Keratinocyte (primary cell): ENCODE results near the gene PTPN21. TPM values are rescaled to one million over a fixed set of nuclear protein-coding genes. Genes with fewer than 3 reads are reported as not detected.

Experiments
- DNase-seq: peaks from one replicate; pipeline ENCODE4 v3.0.0-alpha.2; 2011; ENCODE audit warnings: low read depth, missing footprints, low spot score
- FAIRE-seq: peaks from 2 replicates; lab custom pipeline; 2011; peaks lifted over from hg19 to GRCh38; lab: Jason Lieb, UNC
- H2AFZ ChIP-seq: 2 replicates; pipeline ENCODE4 v1.6.0; 2012; ENCODE audit warnings: low read length, control low read depth, inconsistent platforms; ENCODE audit not compliant: control insufficient read depth
- H3K27ac ChIP-seq: 2 replicates; pipeline ENCODE4 v1.5.1; 2011; ENCODE audit warnings: low read length; ENCODE audit not compliant: control insufficient read depth, insufficient read depth
- H3K27me3 ChIP-seq: 3 replicates; pipeline ENCODE4 v1.6.0; 2011; ENCODE audit warnings: low read length; ENCODE audit not compliant: control insufficient read depth, insufficient read depth; ENCODE audit errors: extremely low read depth
- H3K36me3 ChIP-seq, 2 experiments: 2 replicates in 1 of 2; 3 replicates in 1 of 2; pipeline ENCODE4 v1.5.1; 2011; ENCODE audit warnings: low read length in 2 of 2, mild to moderate bottlenecking in 1 of 2; ENCODE audit not compliant: control insufficient read depth in 2 of 2, insufficient read depth in 2 of 2; ENCODE audit errors: extremely low read depth in 1 of 2
- H3K4me1 ChIP-seq: 3 replicates; pipeline ENCODE4 v1.5.1; 2011; ENCODE audit warnings: low read length; ENCODE audit not compliant: control insufficient read depth, insufficient read depth; ENCODE audit errors: extremely low read depth
- H3K4me2 ChIP-seq: 3 replicates; pipeline ENCODE4 v1.6.0; 2011; ENCODE audit warnings: low read depth, low read length; ENCODE audit not compliant: control insufficient read depth, insufficient read depth; ENCODE audit errors: extremely low read depth
- H3K4me3 ChIP-seq, 3 experiments: fragments of 200-600 bp in 1 of 3; sonication (generic) in 1 of 3; 2 replicates in 2 of 3; 3 replicates in 1 of 3; pipeline ENCODE4 v1.5.1; 2011 to 2016; ENCODE audit warnings: low read length in 3 of 3, mild to moderate bottlenecking in 3 of 3, control low read depth in 2 of 3, inconsistent platforms in 1 of 3, low read depth in 1 of 3, mixed read lengths in 1 of 3, mixed run types in 1 of 3, moderate library complexity in 1 of 3; ENCODE audit not compliant: control insufficient read depth in 2 of 3, insufficient read depth in 2 of 3; ENCODE audit errors: extremely low read depth in 1 of 3
- H3K79me2 ChIP-seq: 2 replicates; pipeline ENCODE4 v1.6.0; 2012; ENCODE audit warnings: low read length; ENCODE audit not compliant: control insufficient read depth, insufficient read depth
- H3K9ac ChIP-seq: 3 replicates; pipeline ENCODE4 v1.6.0; 2011; ENCODE audit warnings: low read length; ENCODE audit not compliant: control insufficient read depth, insufficient read depth; ENCODE audit errors: extremely low read depth
- H3K9me1 ChIP-seq: 3 replicates; pipeline ENCODE4 v1.6.0; 2011; ENCODE audit warnings: low read length; ENCODE audit not compliant: control insufficient read depth, insufficient read depth; ENCODE audit errors: extremely low read depth
- H3K9me3 ChIP-seq: 2 replicates; pipeline ENCODE4 v1.5.1; 2012; ENCODE audit warnings: low read depth, low read length; ENCODE audit not compliant: control insufficient read depth
- H4K20me1 ChIP-seq: 3 replicates; pipeline ENCODE4 v1.6.0; 2011; ENCODE audit warnings: low read length; ENCODE audit not compliant: control insufficient read depth, insufficient read depth; ENCODE audit errors: extremely low read depth
- EZH2 ChIP-seq: IDR thresholded peaks from one replicate; pipeline ENCODE4 v1.6.1; 2012; ENCODE audit warnings: inconsistent platforms, mild to moderate bottlenecking, low read length, moderate library complexity
- dilution Hi-C: fragments of 300-500 bp; cut with MboI; formaldehyde crosslinking; loops from one replicate; pipeline ENCODE4 v1.7.0; 2020; ENCODE audit warnings: low sequenced_read_pairs; ENCODE audit not compliant: extremely low pct_ligation_motif_present
- polyA plus RNA-seq, 5 experiments: library from polyadenylated mRNA; depleted of rRNA in 3 of 5; stranded (reverse) in 3 of 5; stranded (forward) in 1 of 5; unstranded in 1 of 5; fragments of >200 nt; gene quantifications; 1 replicate in 1 of 5; 2 replicates in 3 of 5; 3 replicates in 1 of 5; pipeline versions ENCODE4 v1.2.1 to v1.2.3, GENCODE V29; 2011 to 2012; ENCODE audit warnings: missing spikeins in 2 of 5, low read depth in 1 of 5, low replicate concordance in 1 of 5
- TF ChIP-seq, protein P1 (sequence below), 3 experiments: IDR thresholded peaks in 1 of 3; conservative IDR thresholded peaks in 1 of 3; optimal IDR thresholded peaks in 1 of 3; 2 replicates in 2 of 3; 3 replicates in 1 of 3; pipeline versions ENCODE3 to v1.5.1; 2011; ENCODE audit warnings: low read length in 3 of 3, mild to moderate bottlenecking in 3 of 3, moderate library complexity in 2 of 3, control low read depth in 1 of 3, inconsistent platforms in 1 of 3; ENCODE audit not compliant: insufficient read depth in 2 of 3; ENCODE audit errors: extremely low read depth in 1 of 3

PTPN21 gene
- polyA plus RNA-seq, 1 donor (not counting 4 experiments of a cell fraction or from before 2014, with no cell fraction given): 7.4 TPM

DNA sequence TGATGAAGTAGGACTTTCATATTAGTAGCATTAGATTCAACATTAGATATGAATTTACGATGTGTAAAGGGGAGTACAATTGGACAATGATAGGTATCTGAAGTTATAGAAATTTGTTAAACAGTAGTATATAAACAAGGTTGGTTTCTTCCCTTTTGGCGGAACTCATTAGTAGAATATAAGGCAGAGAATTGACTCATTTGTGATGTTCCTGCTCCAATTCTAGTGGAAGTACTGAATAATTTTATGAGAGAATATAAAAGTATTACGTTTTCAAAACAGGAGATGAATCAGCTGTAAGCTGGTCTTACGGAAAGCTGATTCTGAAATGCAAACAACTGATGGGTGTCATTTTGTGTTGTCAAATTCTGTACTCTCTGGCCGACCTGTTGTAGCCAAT is 21.4 kb upstream of the PTPN21 start:
- Histone ChIP-seq H3K9me3 (no peaks in the 10 kb centered on the region), H2AFZ (no peak overlapping the region), H3K9me1 (no peaks in the 10 kb centered on the region), H3K4me2 (no peak overlapping the region), H3K27ac (no peak overlapping the region), H4K20me1 (no peaks in the 10 kb centered on the region), H3K36me3 (peaks cover 12 to 25% of the 10 kb centered on the region in 2 experiments), H3K4me1 (no peaks in the 10 kb centered on the region), H3K79me2 (no peaks in the 10 kb centered on the region), H3K9ac (no peak overlapping the region), H3K4me3 (no peak overlapping the region), H3K27me3 (no peaks in the 10 kb centered on the region)
- no peak for TF ChIP-seq EZH2
- TF ChIP-seq, protein P1, sequence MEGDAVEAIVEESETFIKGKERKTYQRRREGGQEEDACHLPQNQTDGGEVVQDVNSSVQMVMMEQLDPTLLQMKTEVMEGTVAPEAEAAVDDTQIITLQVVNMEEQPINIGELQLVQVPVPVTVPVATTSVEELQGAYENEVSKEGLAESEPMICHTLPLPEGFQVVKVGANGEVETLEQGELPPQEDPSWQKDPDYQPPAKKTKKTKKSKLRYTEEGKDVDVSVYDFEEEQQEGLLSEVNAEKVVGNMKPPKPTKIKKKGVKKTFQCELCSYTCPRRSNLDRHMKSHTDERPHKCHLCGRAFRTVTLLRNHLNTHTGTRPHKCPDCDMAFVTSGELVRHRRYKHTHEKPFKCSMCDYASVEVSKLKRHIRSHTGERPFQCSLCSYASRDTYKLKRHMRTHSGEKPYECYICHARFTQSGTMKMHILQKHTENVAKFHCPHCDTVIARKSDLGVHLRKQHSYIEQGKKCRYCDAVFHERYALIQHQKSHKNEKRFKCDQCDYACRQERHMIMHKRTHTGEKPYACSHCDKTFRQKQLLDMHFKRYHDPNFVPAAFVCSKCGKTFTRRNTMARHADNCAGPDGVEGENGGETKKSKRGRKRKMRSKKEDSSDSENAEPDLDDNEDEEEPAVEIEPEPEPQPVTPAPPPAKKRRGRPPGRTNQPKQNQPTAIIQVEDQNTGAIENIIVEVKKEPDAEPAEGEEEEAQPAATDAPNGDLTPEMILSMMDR (optimal IDR thresholded peaks at IDR 0.05 in 1 of 3, IDR thresholded peaks at IDR 0.05 in 1 of 3, conservative IDR thresholded peaks at IDR 0.05 in 1 of 3; ENCODE audit: extremely low read depth in 1 of 3, insufficient read depth in 2 of 3, low read length in 3 of 3): no peak
- DNase-seq (no peak), FAIRE-seq (no peak)
- dilution Hi-C loops: no loop called here

DNA sequence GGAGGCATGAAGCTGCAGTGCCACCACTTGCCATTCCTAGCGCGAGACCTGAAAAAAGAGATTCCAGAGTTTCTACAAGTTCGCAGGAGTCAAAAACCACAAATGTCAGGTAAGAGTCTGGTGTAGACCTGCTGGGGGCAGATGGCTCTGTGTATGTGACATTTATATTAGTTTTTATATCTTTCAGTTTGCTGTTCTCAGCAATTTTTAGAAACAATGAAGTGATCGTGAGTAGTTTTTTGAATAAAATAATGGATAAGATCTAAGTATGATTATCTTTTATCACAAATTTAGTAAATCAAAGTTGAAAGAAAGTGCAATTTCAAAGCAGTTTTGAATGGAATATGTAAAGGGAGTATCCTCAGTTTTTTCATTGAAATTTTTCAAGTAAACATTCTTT is 17.3 kb upstream of the PTPN21 start:
- FAIRE-seq (no peak), DNase-seq (no peak)
- peaks cover 22 to 26% of the 10 kb centered on the region in 2 experiments for H3K36me3 ChIP-seq
- peaks cover 3% of the 10 kb centered on the region for H3K79me2 ChIP-seq
- H3K4me2 ChIP-seq: no peak overlapping the region
- H3K9me3 ChIP-seq: no peaks in the 10 kb centered on the region
- no peak for TF ChIP-seq EZH2
- TF ChIP-seq, protein P1 (optimal IDR thresholded peaks at IDR 0.05 in 1 of 3, IDR thresholded peaks at IDR 0.05 in 1 of 3, conservative IDR thresholded peaks at IDR 0.05 in 1 of 3; ENCODE audit: extremely low read depth in 1 of 3, insufficient read depth in 2 of 3, low read length in 3 of 3): no peak
- no peaks in the 10 kb centered on the region for H3K9me1 ChIP-seq
- H3K27me3 ChIP-seq: no peaks in the 10 kb centered on the region
- no peaks in the 10 kb centered on the region for H4K20me1 ChIP-seq
- no peak overlapping the region for H3K4me3 ChIP-seq
- H3K27ac ChIP-seq: no peak overlapping the region
- no peaks in the 10 kb centered on the region for H3K4me1 ChIP-seq
- dilution Hi-C loops: no loop called here
- no peak overlapping the region for H3K9ac ChIP-seq
- H2AFZ ChIP-seq: no peak overlapping the region
